Measurements from ENCODE around the gene PDE4B.
A peak's percentile ranks its signal among the peaks of the same experiment; 100 is the strongest.

Gene PDE4B

GRCh38 chr1:65762081-65762862, 30.4 kb upstream of the PDE4B start:
- DNase-seq (ENCODE audit: low read depth) = no peak
- H3K4me3 ChIP-seq (ENCODE audit: low read depth, low read length) = no peak overlapping the region
- no peak for TF ChIP-seq CTCF (IDR thresholded peaks at IDR 0.05; ENCODE audit: control insufficient read depth, extremely low read depth, insufficient read depth)

- TF ChIP-seq CTCF (IDR thresholded peaks at IDR 0.05; ENCODE audit: control insufficient read depth, extremely low read depth, insufficient read depth) = no peak
These were observed 28.6 kb upstream of the PDE4B start for GRCh38 chr1:65764052-65764451.

GRCh38 chr1:65765631-65766030, 27.1 kb upstream of the PDE4B start:
- no peak for DNase-seq (ENCODE audit: low read depth)
- TF ChIP-seq CTCF (IDR thresholded peaks at IDR 0.05; ENCODE audit: control insufficient read depth, extremely low read depth, insufficient read depth) = no peak
- H3K4me3 ChIP-seq (ENCODE audit: low read depth, low read length) = no peak overlapping the region

More at GRCh38 chr1:65764052-65764451, 28.6 kb upstream of the PDE4B start:
- H3K4me3 ChIP-seq (ENCODE audit: low read depth, low read length) = no peak overlapping the region
- DNase-seq (ENCODE audit: low read depth) = peak; percentile 79

GRCh38 chr1:65769636-65770035, 23.1 kb upstream of the PDE4B start:
- DNase-seq (ENCODE audit: low read depth) = no peak
- no peak for TF ChIP-seq CTCF (IDR thresholded peaks at IDR 0.05; ENCODE audit: control insufficient read depth, extremely low read depth, insufficient read depth)
- no peak overlapping the region for H3K4me3 ChIP-seq (ENCODE audit: low read depth, low read length)

- no peak for TF ChIP-seq CTCF (IDR thresholded peaks at IDR 0.05; ENCODE audit: control insufficient read depth, extremely low read depth, insufficient read depth)
- DNase-seq (ENCODE audit: low read depth) = no peak
- no peak overlapping the region for H3K4me3 ChIP-seq (ENCODE audit: low read depth, low read length)
These were observed 20.1 kb upstream of the PDE4B start for GRCh38 chr1:65772607-65773006.

GRCh38 chr1:65773391-65774123, 19.1 kb upstream of the PDE4B start:
- no peak overlapping the region for H3K4me3 ChIP-seq (ENCODE audit: low read depth, low read length)
- DNase-seq (ENCODE audit: low read depth) = no peak
- no peak for TF ChIP-seq CTCF (IDR thresholded peaks at IDR 0.05; ENCODE audit: control insufficient read depth, extremely low read depth, insufficient read depth)

Data from LNCaP clone FGC (cell line).